GM18868 (cell line): ENCODE data around the gene AP2B1.
"Not testable (repeated sequence)": the region's sequence is repeated elsewhere in the genome, so short reads cannot be mapped to it uniquely, and the experiment has no call there.

Experiments used
- ATAC-seq: cut with Tn5 transposase; IDR thresholded peaks from one replicate; pipeline ENCODE4 v1.9.1; 2021; ENCODE audit warnings: mild to moderate bottlenecking, moderate library complexity; ENCODE audit not compliant: unreplicated experiment

AP2B1 gene

GRCh38 chr17:35587074-35587961 lies at the start of gene AP2B1:
Gene AP2B1 (plus strand): TSS chr17:35587322. CDS start chr17:35594031, 6,709 bp downstream.
- peak; percentile 70 for ATAC-seq

GRCh38 chr17:35537601-35538141 lies 49.5 kb upstream of the AP2B1 start, which contains the start of gene SLFN12L:
Gene SLFN12L (minus strand): TSS chr17:35537678. CDS start chr17:35522364, 15,314 bp downstream.
- no peak for ATAC-seq

- ATAC-seq = no peak
Observed at GRCh38 chr17:35539659-35540026, 47.5 kb upstream of the AP2B1 start.

GRCh38 chr17:35540589-35541404 lies 46.3 kb upstream of the AP2B1 start:
- ATAC-seq = no peak

GRCh38 chr17:35541434-35541833 lies 45.7 kb upstream of the AP2B1 start:
- no peak for ATAC-seq

- no peak for ATAC-seq
Observed at GRCh38 chr17:35542990-35543389, 44.1 kb upstream of the AP2B1 start.

- ATAC-seq = no peak
Observed at GRCh38 chr17:35543856-35544255, 43.3 kb upstream of the AP2B1 start.

GRCh38 chr17:35545150-35545549 lies 42.0 kb upstream of the AP2B1 start:
- no peak for ATAC-seq

- no peak for ATAC-seq
Observed at GRCh38 chr17:35546487-35546886, 40.6 kb upstream of the AP2B1 start.

GRCh38 chr17:35548208-35548810 lies 38.8 kb upstream of the AP2B1 start:
- no peak for ATAC-seq

- ATAC-seq = no peak
Observed at GRCh38 chr17:35548978-35549377, 38.1 kb upstream of the AP2B1 start.

GRCh38 chr17:35553310-35553709 lies 33.8 kb upstream of the AP2B1 start:
- ATAC-seq = no peak

GRCh38 chr17:35554668-35555067 lies 32.5 kb upstream of the AP2B1 start:
- no peak for ATAC-seq

GRCh38 chr17:35555691-35556090 lies 31.4 kb upstream of the AP2B1 start:
- no peak for ATAC-seq

- ATAC-seq = no peak
Observed at GRCh38 chr17:35557353-35557752, 29.8 kb upstream of the AP2B1 start.

GRCh38 chr17:35559495-35560210 lies 27.5 kb upstream of the AP2B1 start:
- ATAC-seq = no peak

GRCh38 chr17:35560703-35561102 lies 26.4 kb upstream of the AP2B1 start, which contains the start of gene SLFN14:
Gene SLFN14 (minus strand): TSS chr17:35560819. CDS start chr17:35558062, 2,757 bp downstream.
- no peak for ATAC-seq

GRCh38 chr17:35563181-35563580 lies 23.9 kb upstream of the AP2B1 start:
- not testable (repeated sequence) for ATAC-seq

GRCh38 chr17:35566968-35567367 lies 20.2 kb upstream of the AP2B1 start:
- no peak for ATAC-seq

GRCh38 chr17:35568561-35568960 lies 18.6 kb upstream of the AP2B1 start:
- no peak for ATAC-seq
